Ishikawa (cell line): Measurements from ENCODE around the gene SIRT2.
A peak's percentile ranks its signal among the peaks of the same experiment; 100 is the strongest.

ENCODE experiments used
- CEBPB ChIP-seq: IDR thresholded peaks from 2 replicates; pipeline ENCODE4 v1.6.1; 2012
- CREB1 ChIP-seq: IDR thresholded peaks from 2 replicates; pipeline ENCODE4 v1.6.1; 2012; ENCODE audit warnings: low read depth
- EGR1 ChIP-seq: IDR thresholded peaks from 2 replicates; pipeline ENCODE4 v1.6.1; 2012
- EP300 ChIP-seq: IDR thresholded peaks from 2 replicates; pipeline ENCODE4 v1.6.1; 2012; ENCODE audit warnings: borderline replicate concordance
- FOXM1 ChIP-seq: IDR thresholded peaks from 2 replicates; pipeline ENCODE4 v1.6.1; 2012; ENCODE audit warnings: low read depth, borderline replicate concordance
- NFIC ChIP-seq: IDR thresholded peaks from 2 replicates; pipeline ENCODE4 v1.6.1; 2012
- RAD21 ChIP-seq: IDR thresholded peaks from 2 replicates; pipeline ENCODE4 v1.6.1; 2012; ENCODE audit warnings: low read depth
- TAF1 ChIP-seq: IDR thresholded peaks from 2 replicates; pipeline ENCODE4 v1.6.1; 2012; ENCODE audit warnings: low read depth, mild to moderate bottlenecking
- TCF12 ChIP-seq: IDR thresholded peaks from 2 replicates; pipeline ENCODE4 v1.6.1; 2012; ENCODE audit warnings: low read depth
- TEAD4 ChIP-seq: IDR thresholded peaks from 2 replicates; pipeline ENCODE4 v1.6.1; 2012
- YY1 ChIP-seq: IDR thresholded peaks from 2 replicates; pipeline ENCODE4 v1.6.1; 2012; ENCODE audit warnings: low read depth
- ZBTB7A ChIP-seq: IDR thresholded peaks from 2 replicates; pipeline ENCODE4 v1.6.1; 2012; ENCODE audit warnings: low read depth
- TF ChIP-seq, protein P1 (sequence below): IDR thresholded peaks from 2 replicates; pipeline ENCODE4 v1.6.1; 2012; ENCODE audit warnings: low read depth, mild to moderate bottlenecking
- TF ChIP-seq, protein P2 (sequence below): IDR thresholded peaks from 2 replicates; pipeline ENCODE4 v1.6.1; 2012
- TF ChIP-seq, protein P3 (sequence below): IDR thresholded peaks from 2 replicates; pipeline ENCODE4 v1.6.1; 2012

SIRT2 gene

DNA sequence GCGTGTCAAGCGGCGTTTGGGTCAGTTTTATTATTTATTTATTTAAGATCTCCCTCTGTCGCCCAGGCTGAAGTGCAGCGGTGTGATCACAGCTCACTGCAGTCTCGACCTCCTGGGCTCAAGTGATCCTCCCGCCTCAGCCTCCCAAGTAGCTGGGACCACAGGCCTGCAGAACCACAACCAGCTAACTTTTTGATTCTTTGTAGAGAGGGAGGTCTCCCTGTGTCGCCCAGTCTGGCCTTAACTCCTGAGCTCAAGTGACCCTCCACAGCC, 32.0 kb upstream of the SIRT2 start:
- TF ChIP-seq NFIC (no peak), FOXM1 (no peak), TCF12 (no peak), TAF1 (no peak)
- TF ChIP-seq, protein P1, sequence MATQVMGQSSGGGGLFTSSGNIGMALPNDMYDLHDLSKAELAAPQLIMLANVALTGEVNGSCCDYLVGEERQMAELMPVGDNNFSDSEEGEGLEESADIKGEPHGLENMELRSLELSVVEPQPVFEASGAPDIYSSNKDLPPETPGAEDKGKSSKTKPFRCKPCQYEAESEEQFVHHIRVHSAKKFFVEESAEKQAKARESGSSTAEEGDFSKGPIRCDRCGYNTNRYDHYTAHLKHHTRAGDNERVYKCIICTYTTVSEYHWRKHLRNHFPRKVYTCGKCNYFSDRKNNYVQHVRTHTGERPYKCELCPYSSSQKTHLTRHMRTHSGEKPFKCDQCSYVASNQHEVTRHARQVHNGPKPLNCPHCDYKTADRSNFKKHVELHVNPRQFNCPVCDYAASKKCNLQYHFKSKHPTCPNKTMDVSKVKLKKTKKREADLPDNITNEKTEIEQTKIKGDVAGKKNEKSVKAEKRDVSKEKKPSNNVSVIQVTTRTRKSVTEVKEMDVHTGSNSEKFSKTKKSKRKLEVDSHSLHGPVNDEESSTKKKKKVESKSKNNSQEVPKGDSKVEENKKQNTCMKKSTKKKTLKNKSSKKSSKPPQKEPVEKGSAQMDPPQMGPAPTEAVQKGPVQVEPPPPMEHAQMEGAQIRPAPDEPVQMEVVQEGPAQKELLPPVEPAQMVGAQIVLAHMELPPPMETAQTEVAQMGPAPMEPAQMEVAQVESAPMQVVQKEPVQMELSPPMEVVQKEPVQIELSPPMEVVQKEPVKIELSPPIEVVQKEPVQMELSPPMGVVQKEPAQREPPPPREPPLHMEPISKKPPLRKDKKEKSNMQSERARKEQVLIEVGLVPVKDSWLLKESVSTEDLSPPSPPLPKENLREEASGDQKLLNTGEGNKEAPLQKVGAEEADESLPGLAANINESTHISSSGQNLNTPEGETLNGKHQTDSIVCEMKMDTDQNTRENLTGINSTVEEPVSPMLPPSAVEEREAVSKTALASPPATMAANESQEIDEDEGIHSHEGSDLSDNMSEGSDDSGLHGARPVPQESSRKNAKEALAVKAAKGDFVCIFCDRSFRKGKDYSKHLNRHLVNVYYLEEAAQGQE, result no peak

DNA sequence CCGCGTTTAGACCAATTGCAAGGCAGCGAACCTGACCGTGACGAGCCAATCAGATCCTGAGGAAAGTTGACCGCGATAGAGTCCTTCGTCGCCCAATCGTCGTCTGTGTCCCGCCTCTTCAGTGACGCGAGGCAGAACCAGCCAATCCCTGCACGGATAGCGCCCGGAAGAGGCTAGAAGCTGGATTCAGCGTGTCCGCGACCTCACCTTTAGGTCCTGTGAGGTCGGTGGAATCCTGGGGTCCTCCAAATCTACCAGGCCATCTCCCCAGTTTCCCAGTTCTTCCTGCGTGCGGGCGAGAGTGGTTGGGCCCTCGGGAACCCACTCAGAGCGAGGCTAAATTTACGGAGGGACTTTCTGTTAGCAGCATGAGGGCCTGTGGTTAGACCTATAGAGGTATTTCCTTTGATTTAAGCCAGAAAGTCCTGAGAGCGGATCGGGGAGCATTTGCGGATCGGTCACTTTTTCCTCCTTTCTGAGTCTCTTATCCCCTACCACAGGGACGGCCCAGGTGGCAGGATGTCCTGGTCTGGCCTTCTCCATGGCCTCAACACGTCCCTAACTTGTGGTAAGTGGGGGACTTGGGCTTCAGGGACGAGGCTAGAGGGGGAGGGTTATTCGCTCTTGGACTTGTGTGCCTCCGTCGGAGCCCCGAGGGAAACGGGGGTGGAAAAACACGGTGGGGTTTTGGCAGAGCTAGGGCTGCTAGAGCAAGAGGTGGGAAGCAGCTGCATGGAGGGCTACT, 31.5 kb upstream of the SIRT2 start, which contains the start of gene MRPS12:
Gene MRPS12 (plus strand): TSS at position 169 of the 745 bp plus-strand sequence. CDS start 351 bp downstream, at position 520.
- TF ChIP-seq CEBPB, result no peak
- no peak; the same call in none of the 2 replicates for TF ChIP-seq TAF1
- TF ChIP-seq EGR1, result no peak
- TF ChIP-seq, protein P2, sequence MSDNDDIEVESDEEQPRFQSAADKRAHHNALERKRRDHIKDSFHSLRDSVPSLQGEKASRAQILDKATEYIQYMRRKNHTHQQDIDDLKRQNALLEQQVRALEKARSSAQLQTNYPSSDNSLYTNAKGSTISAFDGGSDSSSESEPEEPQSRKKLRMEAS, result peak; percentile 76
- no peak for TF ChIP-seq YY1
- TF ChIP-seq, protein P3, sequence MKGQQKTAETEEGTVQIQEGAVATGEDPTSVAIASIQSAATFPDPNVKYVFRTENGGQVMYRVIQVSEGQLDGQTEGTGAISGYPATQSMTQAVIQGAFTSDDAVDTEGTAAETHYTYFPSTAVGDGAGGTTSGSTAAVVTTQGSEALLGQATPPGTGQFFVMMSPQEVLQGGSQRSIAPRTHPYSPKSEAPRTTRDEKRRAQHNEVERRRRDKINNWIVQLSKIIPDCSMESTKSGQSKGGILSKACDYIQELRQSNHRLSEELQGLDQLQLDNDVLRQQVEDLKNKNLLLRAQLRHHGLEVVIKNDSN, result peak; percentile 54; the same call in 1 of the 2 replicates
- no peak for TF ChIP-seq NFIC
- no peak for TF ChIP-seq RAD21
- TF ChIP-seq CREB1, result peak; percentile 82
- TF ChIP-seq EP300, result no peak
- TF ChIP-seq TEAD4, result no peak
- TF ChIP-seq TCF12, result 0 out of 2 replicates have a peak, but pooled peaks have one; percentile 13
- TF ChIP-seq ZBTB7A, result no peak
- TF ChIP-seq, protein P1, result no peak
- TF ChIP-seq FOXM1, result no peak

DNA sequence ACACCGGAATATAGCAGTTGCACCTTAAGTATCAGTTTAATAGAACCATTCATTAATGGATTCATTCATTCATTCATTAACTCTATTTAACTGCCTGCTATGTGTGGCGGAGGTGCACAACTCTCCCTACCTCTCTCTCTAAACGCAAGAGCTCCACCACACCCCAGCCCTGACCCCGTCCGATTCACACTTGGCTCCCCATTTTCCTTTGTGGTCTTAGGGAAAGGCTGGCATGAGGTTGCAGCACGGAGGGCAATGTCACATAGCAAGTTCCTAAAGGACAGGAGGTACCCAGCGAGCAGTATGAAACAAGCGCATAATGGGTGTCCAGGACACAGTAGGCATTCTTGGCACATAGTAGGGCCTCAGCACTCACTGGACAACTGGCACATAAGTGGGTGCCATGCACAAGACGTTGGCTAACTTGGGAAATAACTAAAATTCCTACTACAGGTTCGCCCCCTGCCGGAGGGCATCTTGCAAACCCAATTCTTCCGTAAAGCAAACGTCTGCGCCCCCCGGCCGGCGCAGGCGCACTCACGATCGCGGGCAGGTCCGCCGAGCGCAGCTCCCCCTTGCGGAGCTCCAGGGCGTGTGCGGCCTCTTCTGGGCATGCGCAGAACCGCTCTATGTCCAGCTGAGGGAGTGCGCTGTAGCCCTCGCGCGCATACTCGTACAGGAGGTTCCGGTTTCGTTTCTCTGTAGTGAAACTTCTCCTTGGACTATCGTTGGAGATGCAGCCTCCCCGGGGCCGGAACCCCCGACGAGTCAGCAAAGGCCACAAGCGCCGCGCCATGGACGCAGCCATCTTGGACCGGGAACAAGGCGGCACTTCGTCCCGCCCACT, 30.7 kb upstream of the SIRT2 start, which contains the start of gene SARS2:
Gene SARS2 (minus strand): TSS at position 835 of the 847 bp plus-strand sequence. CDS start 27 bp downstream, at position 808.
- peak; percentile 79 for TF ChIP-seq TEAD4
- TF ChIP-seq, protein P2, result no peak; the same call in none of the 2 replicates
- TF ChIP-seq ZBTB7A, result 0 out of 2 replicates have a peak, but pooled peaks have one; percentile 67
- TF ChIP-seq RAD21, result peak; percentile 51
- peak; percentile 28; the same call in 1 of the 2 replicates for TF ChIP-seq EGR1
- TF ChIP-seq TAF1, result peak; percentile 85
- peak; percentile 98 for TF ChIP-seq YY1
- TF ChIP-seq TCF12, result peak; percentile 33; the same call in 1 of the 2 replicates
- TF ChIP-seq, protein P1, result no peak

DNA sequence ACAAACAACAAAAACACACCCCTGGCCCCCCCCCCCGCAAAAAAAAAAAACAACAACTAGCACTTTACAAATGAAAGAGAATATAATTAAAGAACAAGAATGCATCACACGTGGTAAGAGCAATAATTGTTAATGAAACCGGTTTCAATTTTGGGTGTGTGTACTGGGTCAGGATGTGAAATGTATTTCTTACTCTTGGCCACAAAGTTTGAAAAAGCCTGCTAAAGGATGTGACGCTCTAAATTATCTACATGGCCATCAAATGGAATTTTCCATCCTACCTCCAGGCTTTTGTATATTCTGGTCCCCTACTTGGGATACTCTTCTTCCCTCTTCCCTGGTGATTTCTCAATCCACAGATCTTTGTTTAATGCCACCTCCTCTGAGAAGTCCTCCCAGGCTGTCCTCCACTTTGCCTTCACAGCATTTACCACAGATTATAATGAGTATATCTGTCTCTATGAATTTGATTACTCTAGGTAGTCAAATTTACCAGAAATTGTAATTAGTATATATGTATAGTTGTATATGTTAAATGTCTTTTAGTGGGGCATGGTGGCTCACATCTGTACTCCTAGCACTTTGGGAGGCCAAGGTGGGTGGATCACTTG, 29.1 kb upstream of the SIRT2 start:
- TF ChIP-seq NFIC (no peak), EP300 (no peak), FOXM1 (no peak)
- TF ChIP-seq, protein P1, result no peak
